8988T (cell line): ENCODE results near the gene FKRP.
"Not testable (repeated sequence)": the region's sequence is repeated elsewhere in the genome, so short reads cannot be mapped to it uniquely, and the experiment has no call there.

ENCODE experiments used
- DNase-seq: peaks from one replicate; pipeline ENCODE4 v3.0.0; 2011

FKRP gene, protein sequence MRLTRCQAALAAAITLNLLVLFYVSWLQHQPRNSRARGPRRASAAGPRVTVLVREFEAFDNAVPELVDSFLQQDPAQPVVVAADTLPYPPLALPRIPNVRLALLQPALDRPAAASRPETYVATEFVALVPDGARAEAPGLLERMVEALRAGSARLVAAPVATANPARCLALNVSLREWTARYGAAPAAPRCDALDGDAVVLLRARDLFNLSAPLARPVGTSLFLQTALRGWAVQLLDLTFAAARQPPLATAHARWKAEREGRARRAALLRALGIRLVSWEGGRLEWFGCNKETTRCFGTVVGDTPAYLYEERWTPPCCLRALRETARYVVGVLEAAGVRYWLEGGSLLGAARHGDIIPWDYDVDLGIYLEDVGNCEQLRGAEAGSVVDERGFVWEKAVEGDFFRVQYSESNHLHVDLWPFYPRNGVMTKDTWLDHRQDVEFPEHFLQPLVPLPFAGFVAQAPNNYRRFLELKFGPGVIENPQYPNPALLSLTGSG

DNA sequence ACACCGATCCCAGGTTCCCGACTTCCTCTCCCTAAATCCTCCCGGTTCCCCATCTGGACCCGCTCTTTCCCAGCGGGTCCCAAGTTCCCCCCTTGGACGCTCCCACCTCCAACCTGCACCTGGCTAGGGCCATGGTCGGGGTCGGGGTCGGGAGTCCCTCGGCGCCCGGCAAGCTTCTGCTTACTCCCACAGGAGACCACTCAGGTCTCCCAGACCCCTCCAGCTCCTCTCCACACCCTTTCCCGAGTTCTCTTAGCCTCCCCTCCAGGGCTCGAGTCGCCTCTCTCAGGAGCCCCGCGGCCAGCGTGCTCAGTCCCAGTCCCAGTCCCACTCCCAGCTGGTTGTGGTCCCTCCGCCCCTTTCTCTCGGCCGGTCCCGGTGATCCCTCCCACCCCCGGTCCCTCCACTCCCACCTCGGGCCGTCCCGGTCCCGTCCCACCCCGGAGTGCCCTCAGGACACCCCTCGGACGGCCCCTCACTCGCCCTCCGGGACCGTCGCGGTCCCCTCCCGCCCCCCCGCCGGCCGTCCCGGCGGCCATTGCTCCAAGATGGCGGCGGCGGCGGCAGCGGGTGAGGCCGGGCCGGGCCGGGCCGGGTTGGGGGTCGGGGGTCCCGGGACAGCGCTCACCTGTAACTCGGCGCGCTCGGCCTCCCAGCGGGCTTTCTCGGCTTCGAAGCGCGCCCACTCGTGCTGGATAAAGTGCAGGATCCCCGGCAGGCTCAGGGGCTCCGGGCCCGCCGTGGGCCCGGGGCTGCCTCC is at the start of gene FKRP:
Gene FKRP (plus strand): TSS at position 537 of the 760 bp plus-strand sequence. CDS start 9,394 bp downstream, outside the sequence.
- DNase-seq = no peak

DNA sequence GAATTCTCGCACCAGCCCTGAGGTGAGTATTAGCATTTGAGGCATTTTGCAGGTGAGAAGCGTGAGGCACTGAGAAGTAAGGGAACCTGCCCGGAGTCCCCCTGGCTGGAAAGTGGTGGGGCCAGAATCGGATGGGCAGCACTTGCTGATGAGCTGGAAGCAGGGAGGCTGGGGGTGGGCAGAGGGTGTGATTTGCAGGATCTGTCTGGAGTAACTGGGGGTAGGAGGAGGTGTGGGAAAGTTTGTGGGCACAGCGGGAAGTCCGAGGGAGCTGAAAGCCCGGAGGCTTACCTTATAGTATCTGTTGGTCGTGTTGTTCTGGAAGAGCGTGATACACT is 49.0 kb upstream of the FKRP start:
- no peak for DNase-seq

DNA sequence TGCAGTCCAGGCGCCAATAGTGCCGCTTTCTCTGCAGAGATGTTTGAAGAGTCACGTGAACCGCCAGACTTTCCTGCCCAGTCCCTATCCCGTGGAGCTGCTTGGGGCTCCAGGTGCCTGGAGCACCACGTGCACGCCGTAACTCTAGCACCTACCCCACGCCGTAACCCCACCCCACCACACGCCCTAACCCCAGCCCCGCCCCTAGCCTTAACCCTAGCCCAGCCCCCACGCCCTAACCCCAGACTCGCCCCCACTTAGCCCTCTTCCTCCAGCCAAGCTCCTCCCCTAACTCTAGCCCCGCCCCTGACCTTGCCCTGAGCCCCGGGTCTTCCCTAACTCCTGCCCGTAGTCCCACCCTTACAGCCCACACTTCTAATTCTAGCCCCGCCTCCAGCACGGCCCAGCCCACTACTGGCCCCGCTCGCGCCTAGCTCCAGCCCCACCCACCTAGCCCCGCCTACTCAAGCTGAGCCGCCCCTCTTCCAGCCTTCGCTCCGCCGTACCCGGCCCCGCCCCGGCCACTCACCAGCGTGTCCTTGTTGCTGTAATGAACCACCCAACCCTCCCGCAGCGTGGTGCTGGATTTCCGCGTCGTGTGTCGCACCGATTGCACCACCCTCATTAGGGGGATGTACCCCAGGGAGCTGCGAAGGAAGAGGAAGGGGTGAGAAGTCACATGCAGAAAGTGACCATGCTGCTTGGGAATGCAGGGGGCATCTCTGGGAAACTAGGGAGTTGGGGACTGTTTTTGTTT is 48.5 kb upstream of the FKRP start:
- DNase-seq = no peak

DNA sequence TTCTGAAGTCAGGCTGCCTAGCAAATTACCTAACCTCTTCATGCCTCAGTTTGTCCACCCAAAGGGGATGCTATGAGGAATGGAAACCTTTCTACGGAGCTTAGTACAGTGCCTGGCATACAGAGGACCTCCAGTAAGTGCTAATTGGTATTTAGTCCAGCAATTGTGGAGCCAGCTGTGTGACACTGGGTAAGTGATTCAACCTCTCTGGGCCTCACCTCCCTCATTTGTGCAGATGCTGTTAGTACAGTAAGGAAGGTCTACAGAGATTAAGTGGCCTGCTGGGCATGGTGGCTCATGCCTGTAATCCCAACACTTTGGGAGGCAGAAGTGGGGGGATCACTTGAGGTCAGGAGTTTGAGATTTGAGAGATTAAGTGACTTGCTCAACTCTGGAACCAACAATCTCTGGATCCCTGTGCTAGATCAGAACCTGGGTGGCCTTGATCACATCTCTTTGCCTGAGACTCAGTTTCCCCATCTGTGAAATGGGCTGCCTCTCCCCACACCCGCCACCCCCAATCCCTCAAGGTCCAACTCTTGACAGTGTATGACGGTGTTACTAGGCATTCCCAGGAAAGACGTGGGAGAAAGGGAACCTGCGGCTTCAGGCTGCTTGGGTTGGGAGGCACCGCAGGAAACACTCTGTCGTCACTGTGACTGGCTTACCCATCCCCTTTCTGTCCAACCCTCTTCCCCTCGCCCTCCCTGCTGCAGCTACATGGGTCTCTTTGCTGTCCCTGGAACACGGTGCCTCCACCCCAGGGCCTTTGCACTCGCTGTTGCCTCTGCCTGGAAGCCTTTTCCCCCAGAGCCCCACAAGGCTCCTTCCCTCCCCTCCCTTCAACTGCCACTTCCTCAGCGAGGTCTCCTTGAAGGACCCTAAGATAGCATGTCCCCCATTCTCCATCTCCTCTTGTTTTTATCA is 47.2 kb upstream of the FKRP start:
- DNase-seq = no peak

DNA sequence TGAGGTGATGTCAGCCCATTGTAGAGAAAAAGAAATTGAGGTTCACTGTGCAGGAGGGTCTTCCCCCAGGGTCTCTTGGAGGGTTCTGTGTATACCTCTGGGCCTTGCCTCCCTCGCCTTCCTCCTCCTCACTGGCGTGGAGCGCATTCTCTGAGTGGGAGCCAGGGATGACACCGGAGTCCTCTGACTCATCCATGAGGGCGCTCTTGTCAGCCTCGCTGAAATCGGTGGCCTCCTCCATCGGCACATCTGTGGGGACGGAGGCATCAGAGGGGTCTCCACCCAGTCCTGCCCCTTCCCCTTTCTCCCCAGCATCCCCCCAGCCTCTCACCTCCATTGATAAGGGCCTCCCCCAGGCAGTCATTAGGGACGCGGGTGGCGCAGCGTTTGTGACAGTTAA is 45.2 kb upstream of the FKRP start:
- no peak for DNase-seq

DNA sequence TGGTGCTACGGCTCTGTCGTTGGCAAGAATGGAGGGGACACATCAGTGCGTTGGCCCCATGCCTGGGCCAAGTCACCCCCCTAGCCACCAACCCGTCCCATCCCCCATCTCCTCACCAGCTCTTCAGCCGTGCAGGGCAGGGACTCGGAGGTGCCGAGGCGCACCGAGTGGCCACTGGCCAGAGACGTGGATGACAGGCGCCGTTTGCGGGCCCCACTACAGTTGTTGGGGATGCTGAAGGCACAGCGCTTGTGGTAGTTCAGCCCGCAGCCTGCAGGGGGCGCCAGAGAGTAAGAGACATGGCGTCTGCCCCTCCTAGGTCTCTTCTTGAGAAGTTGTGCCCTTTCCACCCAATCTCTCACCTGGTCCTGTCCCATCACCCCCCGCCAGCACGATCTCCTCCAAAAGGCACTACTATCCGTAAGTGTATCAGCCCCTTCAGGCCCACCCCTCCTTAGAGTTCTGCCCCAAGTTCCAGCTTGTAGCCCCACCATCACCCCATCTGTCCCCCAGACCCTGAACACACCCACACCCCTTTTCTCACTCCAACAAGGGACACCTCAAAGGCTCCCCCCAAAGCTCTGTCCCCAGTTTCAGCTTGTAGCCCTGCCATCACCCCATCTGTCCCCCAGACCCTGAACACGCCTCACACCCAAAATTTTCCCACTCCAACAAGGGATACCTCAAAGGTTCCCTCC is 41.3 kb upstream of the FKRP start:
- peak; percentile 64 for DNase-seq

DNA sequence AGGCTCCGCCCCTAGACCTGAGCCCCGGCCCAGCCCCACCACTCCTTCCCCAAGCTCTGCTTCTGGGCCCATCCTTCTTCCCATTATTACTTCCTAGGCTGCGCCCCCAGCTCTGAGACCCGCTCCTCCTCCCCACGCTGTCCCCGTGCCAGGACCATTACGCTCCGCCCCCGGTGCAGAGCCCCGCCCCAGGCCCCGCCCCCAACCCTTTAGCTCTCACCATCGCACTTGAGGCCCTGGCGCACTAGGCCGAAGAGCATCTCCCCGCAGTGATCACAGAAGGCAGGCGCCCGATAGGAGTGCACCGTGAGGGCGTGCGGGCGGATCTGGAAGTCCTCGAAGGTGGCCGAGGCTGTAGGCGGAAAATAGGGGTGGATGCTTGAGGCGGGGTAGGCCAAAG is 35.2 kb upstream of the FKRP start:
- DNase-seq = no peak

DNA sequence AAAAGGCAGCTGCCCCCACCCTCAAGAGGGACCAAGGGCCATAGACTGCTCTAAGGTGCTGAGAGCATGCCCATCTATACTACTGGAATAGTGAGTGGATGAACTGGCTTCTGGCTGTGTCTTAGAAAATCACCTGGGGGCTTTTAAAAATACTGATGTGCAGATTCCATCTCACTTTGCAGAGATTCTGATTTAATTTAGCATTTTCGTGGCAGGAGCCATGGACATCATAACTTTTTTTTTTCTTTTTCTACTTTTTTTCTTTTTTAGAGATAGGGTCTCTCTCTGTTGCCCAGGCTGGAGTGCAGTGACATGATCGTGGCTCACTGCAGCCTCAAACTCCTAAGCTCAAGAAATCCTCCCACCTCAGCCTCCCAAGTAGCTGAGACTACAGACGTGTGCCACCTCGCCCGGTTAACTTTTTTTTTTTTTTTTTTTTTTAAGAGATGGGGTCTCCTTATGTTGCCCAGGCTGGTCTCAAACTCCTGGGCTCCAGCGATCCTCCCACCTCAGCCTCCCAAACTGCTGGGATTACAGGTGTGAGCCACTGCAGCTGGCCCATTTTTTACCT is 33.0 kb upstream of the FKRP start:
- not testable (repeated sequence) for DNase-seq

DNA sequence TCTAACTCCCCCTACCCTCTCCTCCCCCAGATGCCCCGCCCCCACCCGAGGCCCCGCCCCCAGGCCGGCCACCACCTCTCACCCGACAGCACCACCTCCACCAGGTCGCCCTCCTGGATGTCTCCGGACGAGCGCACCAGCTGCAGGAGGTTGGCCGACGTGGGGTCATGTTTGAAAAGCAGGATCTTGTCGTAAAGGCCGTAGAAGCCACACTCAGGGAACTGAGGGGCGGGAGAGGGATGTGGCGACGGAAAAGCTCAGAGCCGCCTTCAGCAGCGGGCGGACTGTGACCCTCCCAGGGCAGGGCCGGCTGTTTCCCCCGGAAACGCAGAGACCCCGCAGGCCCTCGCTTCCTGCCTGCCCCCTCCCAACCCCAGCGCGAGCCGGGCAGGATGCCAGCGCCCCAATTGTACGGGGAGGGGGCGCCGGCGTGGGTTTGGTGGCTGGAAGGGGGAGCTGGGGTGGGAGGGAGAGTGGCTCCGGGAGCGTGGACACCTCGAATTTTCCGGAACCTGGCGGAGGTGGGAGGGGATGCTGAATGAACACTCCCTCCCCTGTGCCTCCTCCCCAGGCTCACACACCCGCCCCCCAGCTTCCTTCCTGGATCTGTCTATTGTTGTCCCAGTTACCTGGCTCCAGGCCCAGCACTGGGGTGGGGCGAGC is 31.9 kb upstream of the FKRP start:
- peak; percentile 91 for DNase-seq

DNA sequence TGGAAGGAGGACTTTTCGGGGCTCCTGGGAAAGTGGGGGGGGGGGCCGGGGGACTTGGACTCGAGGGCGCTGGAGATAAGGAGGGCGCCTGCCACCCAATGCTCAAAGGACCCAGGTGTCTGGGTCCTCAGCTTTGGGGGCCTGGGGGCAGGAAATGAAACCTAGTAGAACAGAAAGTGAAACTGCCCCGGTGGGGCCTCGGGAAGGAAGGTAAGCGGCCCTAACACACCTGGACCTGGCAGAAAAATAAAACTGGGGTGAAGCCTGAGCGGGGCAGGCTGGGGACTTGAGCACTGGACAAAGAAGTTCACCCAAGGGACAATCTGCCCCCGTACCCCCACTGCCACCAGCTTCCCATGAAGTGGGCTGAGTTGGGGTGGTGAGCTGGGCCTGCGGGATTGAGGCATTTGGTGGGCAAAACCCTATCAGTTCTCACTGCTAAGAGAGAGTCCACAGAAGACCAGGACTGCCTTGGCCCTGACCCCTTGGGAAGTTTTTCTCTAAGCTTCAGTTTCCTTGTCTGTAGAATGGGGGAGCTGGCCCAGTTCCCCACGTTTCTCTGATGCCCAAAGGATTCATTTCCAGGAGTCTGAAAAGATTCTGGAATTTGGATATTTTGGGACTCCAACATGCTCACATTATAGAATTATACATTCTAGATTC is 31.3 kb upstream of the FKRP start:
- peak; percentile 68 for DNase-seq

DNA sequence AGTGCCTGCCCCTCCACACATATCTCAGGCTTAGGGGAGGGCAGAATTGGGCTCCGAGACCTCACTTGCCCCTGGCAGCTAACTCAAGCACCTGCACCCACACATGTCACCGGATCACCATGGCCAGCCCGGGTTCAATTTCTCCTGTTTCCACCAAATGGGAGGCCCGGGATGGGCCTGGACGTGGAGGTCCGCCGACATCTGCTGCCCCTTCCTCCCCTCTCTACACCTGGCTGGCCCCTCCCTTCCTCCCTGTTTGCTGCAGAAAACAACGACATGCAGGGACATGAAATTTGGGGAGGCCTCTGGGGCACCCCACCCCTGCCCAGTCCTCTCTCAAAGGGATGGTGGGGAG is 30.3 kb upstream of the FKRP start:
- no peak for DNase-seq

DNA sequence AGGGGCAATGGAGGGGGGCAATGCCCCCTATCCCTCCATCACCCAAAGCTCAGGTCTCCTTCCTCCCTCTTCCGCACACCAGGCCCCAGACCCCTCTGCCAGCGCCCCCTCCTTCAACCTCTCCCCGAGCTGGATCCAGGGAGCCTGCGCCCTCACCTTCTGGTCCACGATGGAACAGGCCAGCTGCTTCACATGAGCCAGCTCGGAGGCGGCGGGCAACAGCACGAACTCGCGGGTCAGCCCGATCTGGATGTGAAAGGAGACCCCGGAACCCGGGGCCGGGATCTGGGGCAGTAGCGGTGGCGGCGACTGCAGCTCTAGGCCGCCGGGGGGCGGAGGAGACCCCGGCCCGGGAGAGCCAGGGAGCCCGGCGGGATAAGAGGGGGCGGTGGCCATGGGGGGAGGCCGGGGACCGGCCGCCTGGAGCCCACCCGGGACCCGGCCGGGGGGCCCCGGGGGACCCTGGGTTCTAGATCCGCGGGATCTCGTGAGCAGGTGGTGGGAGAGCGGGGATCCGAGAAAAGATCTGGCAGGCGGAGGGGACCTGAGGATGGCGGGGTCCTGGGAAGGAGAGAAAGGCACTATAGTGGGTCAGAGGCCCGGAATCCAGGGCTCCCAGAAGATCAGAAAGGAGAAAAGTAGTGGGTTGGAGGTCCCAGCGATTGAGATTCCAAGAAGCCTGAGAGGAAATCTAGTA is 29.7 kb upstream of the FKRP start:
- no peak for DNase-seq

DNA sequence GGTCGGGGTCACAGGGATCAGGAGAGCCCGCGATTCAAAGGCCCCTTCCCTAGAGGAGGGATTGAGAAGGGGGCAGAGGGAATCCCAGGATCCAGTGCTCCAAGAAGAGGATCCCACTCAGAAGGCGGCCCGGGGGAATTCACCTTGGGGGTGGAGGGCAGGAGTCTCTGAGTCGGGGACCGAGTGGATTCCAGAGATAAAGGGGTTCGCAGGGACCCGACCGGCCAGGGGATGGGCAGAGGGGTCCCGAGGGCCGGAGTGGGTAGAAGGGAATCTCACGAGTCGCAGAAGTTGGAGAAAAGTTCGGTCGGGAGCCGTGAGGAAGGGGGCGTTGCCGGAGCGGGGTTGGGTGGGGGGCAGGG is 29.2 kb upstream of the FKRP start:
- no peak for DNase-seq

DNA sequence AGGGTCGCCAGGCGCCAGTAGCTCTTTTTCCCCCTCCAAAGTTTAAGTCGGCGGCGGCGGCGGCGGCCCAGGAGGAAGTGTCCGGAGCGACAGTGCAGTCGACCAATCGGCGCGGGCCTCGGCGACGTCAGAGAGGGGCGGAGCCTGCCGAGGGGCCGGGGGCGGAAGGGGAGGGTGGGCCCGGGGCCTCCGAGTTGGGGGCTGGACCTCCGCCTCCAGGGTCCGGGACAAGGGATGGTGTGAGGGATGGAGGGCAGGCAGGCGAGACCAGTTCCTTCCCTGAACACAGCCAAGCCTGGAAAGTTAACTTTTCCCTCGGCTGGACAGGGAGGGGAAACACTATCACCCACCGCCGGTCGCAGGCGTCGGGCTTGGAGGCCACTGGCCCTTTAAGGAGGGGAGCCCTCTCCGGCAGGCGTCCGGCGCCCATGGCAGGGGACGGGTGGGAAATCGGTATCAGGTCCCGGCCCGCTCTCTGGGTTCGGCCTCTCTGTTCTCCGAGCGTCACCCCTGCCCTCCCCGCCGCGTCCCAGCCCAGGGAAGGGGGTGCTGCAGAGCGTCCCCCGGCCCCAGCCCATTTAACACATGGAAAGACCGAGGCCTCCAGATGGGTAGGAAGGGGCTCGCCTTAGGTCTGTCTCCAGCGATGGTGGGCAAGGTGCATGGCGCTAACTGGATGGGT is 28.7 kb upstream of the FKRP start, which contains the start of gene PRKD2:
Gene PRKD2 (minus strand): TSS at position 81 of the 682 bp plus-strand sequence. CDS start 744 bp downstream, outside the sequence.
- peak; percentile 82 for DNase-seq

DNA sequence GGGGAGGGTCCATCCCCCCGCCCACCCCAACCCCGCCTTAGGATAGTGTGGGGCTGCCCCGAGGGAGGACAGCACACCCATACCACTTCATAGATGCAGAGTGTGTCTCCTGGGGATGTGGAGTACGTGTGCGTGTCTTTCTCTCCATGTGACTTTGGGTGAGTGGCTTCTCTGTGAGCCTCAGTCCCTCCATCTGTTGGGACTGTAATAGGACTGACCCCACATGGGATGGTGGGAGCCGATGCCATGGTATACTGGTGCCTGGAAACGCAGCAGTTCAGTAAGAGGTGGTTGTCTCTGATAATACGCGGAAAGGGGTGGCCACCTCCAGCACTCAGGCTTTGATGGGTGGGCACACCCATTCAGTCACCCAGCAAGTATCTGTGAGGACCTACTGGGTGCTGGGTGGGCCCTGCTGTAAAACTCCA is 28.1 kb upstream of the FKRP start:
- DNase-seq = no peak

DNA sequence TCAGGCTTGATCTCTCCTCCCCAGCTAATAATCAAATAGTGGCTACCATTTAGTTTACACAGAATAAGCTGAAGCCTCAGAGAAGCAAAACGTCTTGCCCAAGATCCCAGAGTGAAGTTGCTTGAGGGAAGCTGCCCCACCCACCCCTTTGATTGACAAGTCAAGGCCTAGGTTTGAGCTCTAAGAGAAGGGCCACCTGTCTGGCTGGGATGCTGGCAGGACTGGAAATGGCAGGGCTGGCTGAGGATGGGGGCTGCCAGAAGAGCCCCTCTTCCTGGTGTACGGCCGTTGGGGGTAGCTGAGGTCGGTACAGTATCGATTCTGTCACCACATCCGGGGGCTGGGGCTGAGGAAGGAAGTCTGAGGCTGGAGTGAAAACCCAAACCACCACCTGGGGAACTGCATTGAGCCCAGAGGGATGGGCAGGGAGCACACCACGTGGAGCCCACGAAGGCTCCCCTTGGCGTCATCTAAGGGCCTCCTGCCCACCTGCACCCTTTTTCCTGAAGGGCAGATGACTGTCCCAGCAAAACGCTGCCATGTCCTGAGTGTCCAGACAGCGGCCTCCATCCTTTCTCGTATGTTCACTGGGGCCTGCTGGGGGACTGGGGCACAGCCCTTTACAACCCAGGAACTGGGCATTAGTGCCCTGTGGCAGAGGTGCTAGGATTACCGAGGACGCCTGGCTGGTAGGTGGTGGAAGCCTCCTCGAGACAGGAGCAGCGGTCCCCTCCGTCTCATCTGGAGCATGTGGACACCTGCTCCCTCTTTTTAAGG is 27.5 kb upstream of the FKRP start:
- DNase-seq = peak; percentile 51

DNA sequence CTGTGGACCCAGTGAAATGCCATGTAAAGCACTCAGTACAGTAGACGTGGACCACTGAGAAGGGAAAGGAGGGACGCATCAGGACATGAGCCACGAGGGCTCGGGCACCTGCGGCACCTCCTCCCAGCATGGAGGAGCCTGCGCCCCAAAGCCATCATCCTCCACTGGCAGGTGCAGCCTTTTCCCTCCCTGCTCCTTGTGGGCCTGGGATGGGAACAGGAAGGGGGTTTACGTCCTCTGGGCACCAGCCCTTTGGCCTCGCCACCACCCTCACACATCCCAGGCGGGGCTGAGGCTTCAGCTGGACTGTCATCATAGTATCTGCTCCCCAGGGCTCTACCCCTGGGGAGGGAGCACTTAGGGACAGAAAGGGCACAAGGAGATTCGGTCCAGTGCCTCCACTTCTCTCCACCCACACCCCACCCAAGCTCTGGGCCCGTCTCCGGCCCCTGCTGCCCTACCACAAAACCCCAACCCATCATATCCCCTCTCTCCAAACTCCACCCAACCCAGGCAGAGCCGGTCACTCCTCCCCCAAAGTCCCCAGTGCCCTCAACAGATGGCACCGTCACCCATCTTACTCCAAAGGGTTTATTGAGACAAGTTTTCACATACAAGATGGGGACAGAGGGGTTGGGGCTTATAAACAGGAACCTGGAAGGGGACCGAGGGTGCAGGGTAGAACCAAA is 26.8 kb upstream of the FKRP start:
- DNase-seq = no peak
